ENCODE measurements around the gene TMEM121.

Gene TMEM121

GRCh38 chr14:105528586-105529318 lies 2.4 kb downstream of the TMEM121 start:
- DNase-seq (ENCODE audit: low spot score), result peak; percentile 56
- TF ChIP-seq CTCF (IDR thresholded peaks at IDR 0.05; ENCODE audit: extremely low read depth, insufficient read depth, missing control alignments), result no peak
- in situ Hi-C loops (cut with MboI; ENCODE audit: low pct_unique_long_range_greater_than_20kb, low sequenced_read_pairs, unreplicated experiment), result no loop called here

- DNase-seq (ENCODE audit: low spot score), result no peak
- in situ Hi-C loops (cut with MboI; ENCODE audit: low pct_unique_long_range_greater_than_20kb, low sequenced_read_pairs, unreplicated experiment), result no loop called here
- no peak for TF ChIP-seq CTCF (IDR thresholded peaks at IDR 0.05; ENCODE audit: extremely low read depth, insufficient read depth, missing control alignments)
These were observed 2.9 kb downstream of the TMEM121 start for GRCh38 chr14:105529319-105529568.

GRCh38 chr14:105529569-105530284 lies 3.3 kb downstream of the TMEM121 start:
- in situ Hi-C loops (cut with MboI; ENCODE audit: low pct_unique_long_range_greater_than_20kb, low sequenced_read_pairs, unreplicated experiment), result no loop called here
- TF ChIP-seq CTCF (IDR thresholded peaks at IDR 0.05; ENCODE audit: extremely low read depth, insufficient read depth, missing control alignments), result no peak
- peak; percentile 62 for DNase-seq (ENCODE audit: low spot score)

- DNase-seq (ENCODE audit: low spot score), result no peak
- no peak for TF ChIP-seq CTCF (IDR thresholded peaks at IDR 0.05; ENCODE audit: extremely low read depth, insufficient read depth, missing control alignments)
- in situ Hi-C loops (cut with MboI; ENCODE audit: low pct_unique_long_range_greater_than_20kb, low sequenced_read_pairs, unreplicated experiment), result no loop called here
These were observed 4.1 kb downstream of the TMEM121 start for GRCh38 chr14:105530285-105531087.

GRCh38 chr14:105531088-105531893 lies 4.9 kb downstream of the TMEM121 start:
- no peak for DNase-seq (ENCODE audit: low spot score)
- TF ChIP-seq CTCF (IDR thresholded peaks at IDR 0.05; ENCODE audit: extremely low read depth, insufficient read depth, missing control alignments), result no peak
- in situ Hi-C loops (cut with MboI; ENCODE audit: low pct_unique_long_range_greater_than_20kb, low sequenced_read_pairs, unreplicated experiment), result no loop called here
